ENCODE measurements around the gene MCC.

MCC gene

GRCh38 chr5:113317636-113318035 lies 170.6 kb downstream of the MCC start:
- no peak for DNase-seq (ENCODE audit: low spot score)

GRCh38 chr5:113311301-113311700 lies 177.0 kb downstream of the MCC start:
- DNase-seq (ENCODE audit: low spot score): no peak

GRCh38 chr5:113302120-113302519 lies 186.1 kb downstream of the MCC start:
- DNase-seq (ENCODE audit: low spot score): no peak

GRCh38 chr5:113299591-113299990 lies 188.7 kb downstream of the MCC start:
- no peak for DNase-seq (ENCODE audit: low spot score)

- DNase-seq (ENCODE audit: low spot score): no peak
These were observed 191.6 kb downstream of the MCC start for GRCh38 chr5:113296676-113297075.

- no peak for DNase-seq (ENCODE audit: low spot score)
These were observed 193.1 kb downstream of the MCC start for GRCh38 chr5:113295111-113295539.

GRCh38 chr5:113294311-113295110 lies 193.7 kb downstream of the MCC start:
- DNase-seq (ENCODE audit: low spot score): peak; percentile 91

GRCh38 chr5:113293975-113294310 lies 194.3 kb downstream of the MCC start:
- DNase-seq (ENCODE audit: low spot score): peak; percentile 18

GRCh38 chr5:113293068-113293974 lies 194.9 kb downstream of the MCC start:
- no peak for DNase-seq (ENCODE audit: low spot score)

- no peak for DNase-seq (ENCODE audit: low spot score)
These were observed 195.8 kb downstream of the MCC start for GRCh38 chr5:113292462-113292861.

GRCh38 chr5:113283558-113283957 lies 204.7 kb downstream of the MCC start:
- DNase-seq (ENCODE audit: low spot score): no peak

- no peak for DNase-seq (ENCODE audit: low spot score)
These were observed 205.8 kb downstream of the MCC start for GRCh38 chr5:113282472-113282871.

- DNase-seq (ENCODE audit: low spot score): no peak
These were observed 207.1 kb downstream of the MCC start for GRCh38 chr5:113281194-113281593.

GRCh38 chr5:113280541-113280940 lies 207.7 kb downstream of the MCC start:
- no peak for DNase-seq (ENCODE audit: low spot score)

GRCh38 chr5:113278976-113279375 lies 209.3 kb downstream of the MCC start:
- peak; percentile 24 for DNase-seq (ENCODE audit: low spot score)

- no peak for DNase-seq (ENCODE audit: low spot score)
These were observed 211.8 kb downstream of the MCC start for GRCh38 chr5:113276493-113276892.

- DNase-seq (ENCODE audit: low spot score): no peak
These were observed 212.3 kb downstream of the MCC start for GRCh38 chr5:113276001-113276400.

- DNase-seq (ENCODE audit: low spot score): no peak
These were observed 213.3 kb downstream of the MCC start for GRCh38 chr5:113274836-113275414.

- DNase-seq (ENCODE audit: low spot score): no peak
These were observed 214.3 kb downstream of the MCC start for GRCh38 chr5:113273948-113274347.

- DNase-seq (ENCODE audit: low spot score): no peak
These were observed 216.4 kb downstream of the MCC start for GRCh38 chr5:113271745-113272454.

- DNase-seq (ENCODE audit: low spot score): no peak
These were observed 217.2 kb downstream of the MCC start for GRCh38 chr5:113271015-113271414.

GRCh38 chr5:113270086-113270485 lies 218.2 kb downstream of the MCC start:
- no peak for DNase-seq (ENCODE audit: low spot score)

Measured in AG20443 (cell line).